ENCODE data around the gene TXNRD1.

The TXNRD1 gene

DNA sequence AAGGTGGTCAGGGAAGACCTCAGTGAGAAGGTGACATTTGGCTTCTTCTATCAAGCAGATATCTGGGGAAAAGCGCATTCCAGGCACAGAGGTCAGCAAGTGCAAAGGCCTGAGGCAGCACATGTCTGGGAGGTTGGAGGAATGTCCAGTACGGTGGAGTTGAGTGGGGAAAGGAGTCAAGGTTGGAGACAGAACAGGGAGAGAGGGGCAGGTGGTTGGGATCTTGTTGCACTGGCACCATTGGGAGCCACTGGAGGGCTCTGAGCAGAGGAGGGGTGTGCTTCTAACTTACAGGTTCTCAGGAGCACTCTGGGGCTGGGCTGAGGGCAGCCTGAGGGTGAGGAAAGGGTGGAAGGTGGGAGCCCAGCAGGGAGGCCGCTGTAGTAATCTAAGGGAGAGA lies 140.1 kb downstream of the TXNRD1 start:
- Histone ChIP-seq H3K9ac (ENCODE audit: low read length) (no peak overlapping the region), H3K4me3 (ENCODE audit: low read length) (no peak overlapping the region), H3K4me1 (ENCODE audit: control insufficient read depth, insufficient read depth, low read length) (no peaks in the 10 kb centered on the region), H3K36me3 (ENCODE audit: control insufficient read depth, insufficient read depth, low read length) (no peaks in the 10 kb centered on the region), H3K9me3 (ENCODE audit: control insufficient read depth, low read length) (no peaks in the 10 kb centered on the region), H3K27me3 (ENCODE audit: control insufficient read depth, insufficient read depth, low read length) (no peaks in the 10 kb centered on the region)

- Histone ChIP-seq H3K9me3 (ENCODE audit: control insufficient read depth, low read length) (no peaks in the 10 kb centered on the region), H3K27me3 (ENCODE audit: control insufficient read depth, insufficient read depth, low read length) (no peaks in the 10 kb centered on the region), H3K4me1 (ENCODE audit: control insufficient read depth, insufficient read depth, low read length) (no peaks in the 10 kb centered on the region), H3K4me3 (ENCODE audit: low read length) (no peak overlapping the region), H3K36me3 (ENCODE audit: control insufficient read depth, insufficient read depth, low read length) (no peaks in the 10 kb centered on the region), H3K9ac (ENCODE audit: low read length) (no peak overlapping the region)
Observed at GRCh38 chr12:104356231-104357115, 140.9 kb downstream of the TXNRD1 start.

GRCh38 chr12:104357421-104357952 lies 141.9 kb downstream of the TXNRD1 start:
- Histone ChIP-seq H3K4me3 (ENCODE audit: low read length) (no peak overlapping the region), H3K9me3 (ENCODE audit: control insufficient read depth, low read length) (no peaks in the 10 kb centered on the region), H3K27me3 (ENCODE audit: control insufficient read depth, insufficient read depth, low read length) (no peaks in the 10 kb centered on the region), H3K36me3 (ENCODE audit: control insufficient read depth, insufficient read depth, low read length) (no peaks in the 10 kb centered on the region), H3K9ac (ENCODE audit: low read length) (no peak overlapping the region), H3K4me1 (ENCODE audit: control insufficient read depth, insufficient read depth, low read length) (no peaks in the 10 kb centered on the region)

DNA sequence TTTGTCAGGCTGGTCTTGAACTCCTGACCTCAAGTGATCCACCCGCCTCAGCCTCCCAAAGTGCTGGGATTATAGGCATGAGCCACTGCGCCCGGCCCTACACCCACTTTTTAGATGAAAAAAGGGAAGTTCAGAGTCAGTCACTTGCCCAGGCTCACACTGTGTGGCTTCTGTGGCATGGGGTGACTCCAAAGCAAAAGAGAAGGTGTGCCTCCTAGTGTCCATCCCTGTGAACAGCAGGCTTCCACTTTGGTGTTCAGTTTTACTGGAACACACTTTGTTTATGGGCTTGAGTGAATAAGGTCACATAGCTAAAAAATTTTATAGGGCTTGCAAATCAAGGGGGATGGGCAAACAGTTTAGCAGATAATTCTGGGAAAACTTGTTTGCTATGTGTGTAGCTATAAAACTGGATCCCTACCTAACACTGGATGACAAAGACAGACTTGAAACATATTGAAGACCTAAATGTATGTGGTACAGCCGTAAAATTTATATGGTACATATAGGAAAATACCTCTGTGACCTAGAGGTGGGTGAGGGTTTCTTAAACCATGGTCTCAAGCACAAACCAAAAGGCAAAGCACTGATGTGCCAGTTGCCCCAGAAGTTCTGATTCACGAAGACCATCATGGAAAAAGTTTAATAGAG lies 142.9 kb downstream of the TXNRD1 start:
- Histone ChIP-seq H3K9ac (ENCODE audit: low read length) (no peak overlapping the region), H3K4me3 (ENCODE audit: low read length) (no peak overlapping the region), H3K27me3 (ENCODE audit: control insufficient read depth, insufficient read depth, low read length) (no peaks in the 10 kb centered on the region), H3K9me3 (ENCODE audit: control insufficient read depth, low read length) (no peaks in the 10 kb centered on the region), H3K36me3 (ENCODE audit: control insufficient read depth, insufficient read depth, low read length) (no peaks in the 10 kb centered on the region), H3K4me1 (ENCODE audit: control insufficient read depth, insufficient read depth, low read length) (no peaks in the 10 kb centered on the region)

DNA sequence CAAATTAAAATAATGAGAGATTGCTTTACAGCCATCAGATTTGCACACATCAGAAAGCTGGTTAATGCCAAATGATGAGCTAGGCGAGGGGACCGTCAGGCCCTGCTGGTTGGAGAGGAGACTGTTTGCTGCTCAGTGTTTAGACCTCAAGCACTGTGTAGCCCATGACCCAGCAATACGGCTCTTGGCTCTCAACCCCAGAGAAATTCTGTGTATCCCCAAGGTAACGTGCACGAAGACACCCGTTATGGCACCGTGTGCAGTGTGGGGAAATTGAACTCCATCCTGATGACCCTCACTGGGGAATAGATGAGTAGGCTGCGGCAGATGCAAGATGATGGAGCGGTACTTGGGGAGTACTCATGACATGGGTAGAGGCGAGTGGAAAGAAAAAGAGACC lies 143.6 kb downstream of the TXNRD1 start:
- H3K36me3 ChIP-seq (ENCODE audit: control insufficient read depth, insufficient read depth, low read length) = no peaks in the 10 kb centered on the region
- no peaks in the 10 kb centered on the region for H3K4me1 ChIP-seq (ENCODE audit: control insufficient read depth, insufficient read depth, low read length)
- H3K4me3 ChIP-seq (ENCODE audit: low read length) = no peak overlapping the region
- no peaks in the 10 kb centered on the region for H3K9me3 ChIP-seq (ENCODE audit: control insufficient read depth, low read length)
- H3K27me3 ChIP-seq (ENCODE audit: control insufficient read depth, insufficient read depth, low read length) = no peaks in the 10 kb centered on the region
- no peak overlapping the region for H3K9ac ChIP-seq (ENCODE audit: low read length)

DNA sequence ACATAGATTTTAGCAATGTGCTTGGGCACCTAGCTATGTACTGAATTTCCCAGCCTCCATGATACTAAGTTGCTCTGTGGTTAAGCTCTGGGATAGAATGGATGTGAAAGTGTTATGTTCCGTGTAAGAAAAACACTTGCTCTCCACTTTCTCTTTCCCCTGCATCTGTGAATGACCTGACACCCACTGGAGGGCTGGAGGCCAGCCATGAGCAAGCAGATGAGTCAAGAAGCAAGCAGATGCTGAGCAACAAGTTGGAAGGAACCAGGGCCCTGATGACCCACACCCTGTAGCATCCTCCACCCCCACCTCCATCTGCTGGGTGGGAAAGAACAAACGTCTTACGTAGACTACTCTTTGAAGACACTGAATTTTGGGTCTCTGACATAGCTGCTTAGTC lies 144.6 kb downstream of the TXNRD1 start:
- Histone ChIP-seq H3K36me3 (ENCODE audit: control insufficient read depth, insufficient read depth, low read length) (no peaks in the 10 kb centered on the region), H3K27me3 (ENCODE audit: control insufficient read depth, insufficient read depth, low read length) (no peaks in the 10 kb centered on the region), H3K4me3 (ENCODE audit: low read length) (no peak overlapping the region), H3K4me1 (ENCODE audit: control insufficient read depth, insufficient read depth, low read length) (no peaks in the 10 kb centered on the region), H3K9me3 (ENCODE audit: control insufficient read depth, low read length) (no peaks in the 10 kb centered on the region), H3K9ac (ENCODE audit: low read length) (no peak overlapping the region)

- no peak overlapping the region for H3K9ac ChIP-seq (ENCODE audit: low read length)
- no peaks in the 10 kb centered on the region for H3K4me1 ChIP-seq (ENCODE audit: control insufficient read depth, insufficient read depth, low read length)
- no peaks in the 10 kb centered on the region for H3K27me3 ChIP-seq (ENCODE audit: control insufficient read depth, insufficient read depth, low read length)
- H3K36me3 ChIP-seq (ENCODE audit: control insufficient read depth, insufficient read depth, low read length) = no peaks in the 10 kb centered on the region
- H3K9me3 ChIP-seq (ENCODE audit: control insufficient read depth, low read length) = no peaks in the 10 kb centered on the region
- no peak overlapping the region for H3K4me3 ChIP-seq (ENCODE audit: low read length)
Observed at GRCh38 chr12:104360983-104361707, 145.6 kb downstream of the TXNRD1 start.

- H3K4me3 ChIP-seq (ENCODE audit: low read length) = no peak overlapping the region
Observed at GRCh38 chr12:104365921-104366410, 150.4 kb downstream of the TXNRD1 start.

DNA sequence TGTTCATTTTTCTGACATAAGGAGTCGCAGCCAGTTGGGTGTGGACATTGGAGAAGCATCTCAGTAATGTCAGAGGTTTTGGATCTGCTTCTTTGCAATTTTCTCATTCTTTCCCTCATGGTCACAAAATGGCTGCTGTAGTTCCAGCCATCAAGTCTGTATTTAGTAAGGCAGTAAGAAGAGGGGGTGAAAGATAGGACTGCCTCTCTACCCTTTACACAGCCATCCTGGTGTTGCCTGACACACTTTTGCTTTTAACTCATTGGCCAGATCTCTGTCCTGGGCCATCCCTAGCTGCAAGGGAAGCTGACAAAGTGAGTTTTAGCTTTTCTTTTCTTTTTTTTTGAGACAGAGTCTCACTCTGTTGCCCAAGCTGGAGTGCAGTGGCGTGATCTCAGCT lies 154.1 kb downstream of the TXNRD1 start:
- Histone ChIP-seq H3K36me3 (ENCODE audit: control insufficient read depth, insufficient read depth, low read length) (no peaks in the 10 kb centered on the region), H3K4me3 (ENCODE audit: low read length) (no peak overlapping the region), H3K9ac (ENCODE audit: low read length) (no peak overlapping the region), H3K4me1 (ENCODE audit: control insufficient read depth, insufficient read depth, low read length) (no peaks in the 10 kb centered on the region), H3K9me3 (ENCODE audit: control insufficient read depth, low read length) (no peaks in the 10 kb centered on the region), H3K27me3 (ENCODE audit: control insufficient read depth, insufficient read depth, low read length) (peaks cover 2% of the 10 kb centered on the region)

More at GRCh38 chr12:104365921-104366410, 150.4 kb downstream of the TXNRD1 start:
- no peaks in the 10 kb centered on the region for H3K9me3 ChIP-seq (ENCODE audit: control insufficient read depth, low read length)
- H3K27me3 ChIP-seq (ENCODE audit: control insufficient read depth, insufficient read depth, low read length) = no peaks in the 10 kb centered on the region
- no peaks in the 10 kb centered on the region for H3K4me1 ChIP-seq (ENCODE audit: control insufficient read depth, insufficient read depth, low read length)
- no peaks in the 10 kb centered on the region for H3K36me3 ChIP-seq (ENCODE audit: control insufficient read depth, insufficient read depth, low read length)
- H3K9ac ChIP-seq (ENCODE audit: low read length) = no peak overlapping the region

GRCh38 chr12:104371043-104371870 lies 155.7 kb downstream of the TXNRD1 start:
- Histone ChIP-seq H3K9me3 (ENCODE audit: control insufficient read depth, low read length) (no peaks in the 10 kb centered on the region), H3K4me3 (ENCODE audit: low read length) (no peak overlapping the region), H3K4me1 (ENCODE audit: control insufficient read depth, insufficient read depth, low read length) (no peaks in the 10 kb centered on the region), H3K9ac (ENCODE audit: low read length) (no peak overlapping the region), H3K36me3 (ENCODE audit: control insufficient read depth, insufficient read depth, low read length) (no peaks in the 10 kb centered on the region), H3K27me3 (ENCODE audit: control insufficient read depth, insufficient read depth, low read length) (peaks cover 2% of the 10 kb centered on the region)

- Histone ChIP-seq H3K27me3 (ENCODE audit: control insufficient read depth, insufficient read depth, low read length) (peaks cover 2% of the 10 kb centered on the region), H3K36me3 (ENCODE audit: control insufficient read depth, insufficient read depth, low read length) (no peaks in the 10 kb centered on the region), H3K4me3 (ENCODE audit: low read length) (no peak overlapping the region), H3K9me3 (ENCODE audit: control insufficient read depth, low read length) (no peaks in the 10 kb centered on the region), H3K4me1 (ENCODE audit: control insufficient read depth, insufficient read depth, low read length) (no peaks in the 10 kb centered on the region), H3K9ac (ENCODE audit: low read length) (no peak overlapping the region)
Observed at GRCh38 chr12:104372061-104372720, 156.6 kb downstream of the TXNRD1 start.

Data from mucosa of stomach (tissue), 1 donor.